Activated T-helper 1 cell treated with anti-CD3 and anti-CD28 coated beads, Interleukin-12 subunit alpha, Interleukin-12 subunit beta, Interleukin-2, Interleukin-4 antibody, amounts not matched to agents 30 ng/mL and 10 ng/mL and 1 ng/mL, durations not matched to agents 14 hours and 24 hours and 36 hours (primary cell): ENCODE data around the gene GABPA. TPM values are rescaled to one million over a fixed set of nuclear protein-coding genes. Genes with fewer than 3 reads are reported as not detected.

Source experiments
- DNase-seq: peaks from one replicate; pipeline ENCODE4 v3.0.0; 2021; ENCODE audit warnings: low spot score
- H3K27ac Mint-ChIP-seq: one replicate; pipeline ENCODE4 v1.8.0; 2021; ENCODE audit warnings: mild to moderate bottlenecking, mixed read lengths
- H3K27me3 Mint-ChIP-seq: one replicate; pipeline ENCODE4 v1.8.0; 2022; ENCODE audit warnings: mild to moderate bottlenecking, moderate library complexity, mixed read lengths; ENCODE audit not compliant: insufficient read depth
- H3K36me3 Mint-ChIP-seq: one replicate; pipeline ENCODE4 v1.8.0; 2021; ENCODE audit warnings: low read depth, mixed read lengths
- H3K4me1 Mint-ChIP-seq: one replicate; pipeline ENCODE4 v1.8.0; 2021; ENCODE audit warnings: low read depth, mixed read lengths
- H3K4me3 Mint-ChIP-seq: one replicate; pipeline ENCODE4 v1.8.0; 2021; ENCODE audit warnings: mild to moderate bottlenecking, moderate library complexity, mixed read lengths
- H3K9me3 Mint-ChIP-seq: one replicate; pipeline ENCODE4 v1.8.0; 2021; ENCODE audit warnings: mixed read lengths
- intact Hi-C: fragments of 100-400 bp; cut with micrococcal nuclease; formaldehyde crosslinking; loops from one replicate; pipeline ENCODE4 v1.15.1; 2024
- total RNA-seq: library from RNA; stranded (reverse); gene quantifications from 2 replicates; pipeline ENCODE4 v1.2.3, GENCODE V29; 2022

Gene GABPA
- total RNA-seq, 1 donor from 2014 or later = 26.9 TPM

- Mint-ChIP-seq H3K9me3 (no peaks in the 10 kb centered on the region), H3K27me3 (peaks cover 15% of the 10 kb centered on the region), H3K36me3 (no peaks in the 10 kb centered on the region), H3K4me1 (peaks cover 17% of the 10 kb centered on the region), H3K27ac (no peak overlapping the region), H3K4me3 (no peak overlapping the region)
- no peak for DNase-seq
- intact Hi-C loops = no loop called here
Measured at GRCh38 chr21:25791319-25791718, 56.5 kb downstream of the GABPA start.

GRCh38 chr21:25801217-25802014, 66.6 kb downstream of the GABPA start:
- Mint-ChIP-seq H3K36me3 (no peaks in the 10 kb centered on the region), H3K4me3 (no peak overlapping the region), H3K4me1 (peaks cover 7% of the 10 kb centered on the region), H3K9me3 (no peaks in the 10 kb centered on the region), H3K27ac (no peak overlapping the region), H3K27me3 (peaks cover 14% of the 10 kb centered on the region)
- DNase-seq = peak; percentile 85
- intact Hi-C loops = loop anchor here (1.0 to 5.0 kb wide), 4 partner anchors 11 to 371 kb away; partner anchors contain the start of genes APP, ATP5PF and GABPA

- H3K9me3 Mint-ChIP-seq = no peaks in the 10 kb centered on the region
- intact Hi-C loops = no loop called here
- H3K27ac Mint-ChIP-seq = no peak overlapping the region
- no peak overlapping the region for H3K4me3 Mint-ChIP-seq
- H3K4me1 Mint-ChIP-seq = peaks cover 13% of the 10 kb centered on the region
- DNase-seq = no peak
- H3K27me3 Mint-ChIP-seq = peaks cover 10% of the 10 kb centered on the region
- H3K36me3 Mint-ChIP-seq = no peaks in the 10 kb centered on the region
Measured at GRCh38 chr21:25806060-25806459, 71.3 kb downstream of the GABPA start.

- Mint-ChIP-seq H3K4me1 (peaks cover 5% of the 10 kb centered on the region), H3K27ac (no peak overlapping the region), H3K36me3 (no peaks in the 10 kb centered on the region), H3K27me3 (peaks cover 7% of the 10 kb centered on the region), H3K4me3 (no peak overlapping the region), H3K9me3 (no peaks in the 10 kb centered on the region)
- intact Hi-C loops = no loop called here
- no peak for DNase-seq
Measured at GRCh38 chr21:25807191-25807590, 72.4 kb downstream of the GABPA start.

- Mint-ChIP-seq H3K27ac (no peak overlapping the region), H3K4me1 (peaks cover 5% of the 10 kb centered on the region), H3K27me3 (peaks cover 5% of the 10 kb centered on the region), H3K36me3 (no peaks in the 10 kb centered on the region), H3K9me3 (no peaks in the 10 kb centered on the region), H3K4me3 (no peak overlapping the region)
- intact Hi-C loops = no loop called here
- no peak for DNase-seq
Measured at GRCh38 chr21:25809013-25809412, 74.2 kb downstream of the GABPA start.

GRCh38 chr21:25811186-25811585, 76.4 kb downstream of the GABPA start:
- no peak overlapping the region for H3K27ac Mint-ChIP-seq
- H3K4me1 Mint-ChIP-seq = peaks cover 5% of the 10 kb centered on the region
- no peaks in the 10 kb centered on the region for H3K9me3 Mint-ChIP-seq
- DNase-seq = no peak
- no peaks in the 10 kb centered on the region for H3K36me3 Mint-ChIP-seq
- no peak overlapping the region for H3K4me3 Mint-ChIP-seq
- H3K27me3 Mint-ChIP-seq = no peaks in the 10 kb centered on the region
- intact Hi-C loops = no loop called here

GRCh38 chr21:25813917-25814316, 79.1 kb downstream of the GABPA start:
- DNase-seq = no peak
- Mint-ChIP-seq H3K36me3 (no peaks in the 10 kb centered on the region), H3K27ac (no peak overlapping the region), H3K27me3 (no peaks in the 10 kb centered on the region), H3K4me3 (no peak overlapping the region), H3K4me1 (peaks cover 3% of the 10 kb centered on the region), H3K9me3 (no peaks in the 10 kb centered on the region)
- intact Hi-C loops = no loop called here

GRCh38 chr21:25818121-25818520, 83.3 kb downstream of the GABPA start:
- no peaks in the 10 kb centered on the region for H3K36me3 Mint-ChIP-seq
- no peak overlapping the region for H3K27ac Mint-ChIP-seq
- DNase-seq = no peak
- H3K9me3 Mint-ChIP-seq = no peaks in the 10 kb centered on the region
- H3K4me3 Mint-ChIP-seq = no peak overlapping the region
- H3K4me1 Mint-ChIP-seq = no peaks in the 10 kb centered on the region
- intact Hi-C loops = no loop called here
- no peaks in the 10 kb centered on the region for H3K27me3 Mint-ChIP-seq

- Mint-ChIP-seq H3K9me3 (no peaks in the 10 kb centered on the region), H3K36me3 (no peaks in the 10 kb centered on the region), H3K27me3 (no peaks in the 10 kb centered on the region), H3K4me3 (no peak overlapping the region), H3K27ac (no peak overlapping the region), H3K4me1 (no peaks in the 10 kb centered on the region)
- no peak for DNase-seq
- intact Hi-C loops = no loop called here
Measured at GRCh38 chr21:25818551-25818950, 83.8 kb downstream of the GABPA start.

Other genes starting within 250 kb of the GABPA start
- 48.6 and 55.8 TPM in 2 replicates for gene MRPL39, start 127.5 kb upstream of the GABPA start, total RNA-seq
- 0.29 TPM in 2 replicates for gene JAM2, start 95.7 kb upstream of the GABPA start, total RNA-seq
- 152 and 161 TPM in 2 replicates for gene ATP5PF, start 68 bp upstream of the GABPA start, total RNA-seq